Renal cortex interstitium (tissue), 11 donors: ENCODE data around the gene MXRA8. TPM values are rescaled to one million over a fixed set of nuclear protein-coding genes. Genes with fewer than 3 reads are reported as not detected.
"Not testable (repeated sequence)": the region's sequence is repeated elsewhere in the genome, so short reads cannot be mapped to it uniquely, and the experiment has no call there.

Experiments used
- DNase-seq, 11 donors: peaks; one replicate each; pipeline ENCODE4 v3.0.0-alpha.2; 2013; ENCODE audit warnings: low read depth in 9 of 11, low spot score in 4 of 11; ENCODE audit errors: extremely low read depth in 1 of 11
- polyA plus RNA-seq, 3 donors: library from polyadenylated mRNA; unstranded; fragments of 120-200 nt; gene quantifications; one replicate each; pipeline ENCODE4 v1.2.1, GENCODE V29; 2013; ENCODE audit not compliant: insufficient read length in 3 of 3

MXRA8 gene
- polyA plus RNA-seq, 3 donors: 145 to 202 (median 196) TPM

GRCh38 chr1:1318777-1319645 lies 39.3 kb downstream of the MXRA8 start:
- no peak for DNase-seq

GRCh38 chr1:1318131-1318652 lies 40.2 kb downstream of the MXRA8 start:
- DNase-seq: no peak

- no peak for DNase-seq
Measured at GRCh38 chr1:1317420-1317819, 40.9 kb downstream of the MXRA8 start.

- not testable (repeated sequence) for DNase-seq
Measured at GRCh38 chr1:1316199-1316598, 42.2 kb downstream of the MXRA8 start.

- DNase-seq: no peak
Measured at GRCh38 chr1:1315435-1315954, 42.9 kb downstream of the MXRA8 start.

GRCh38 chr1:1314678-1315335 lies 43.5 kb downstream of the MXRA8 start:
- DNase-seq: no peak

GRCh38 chr1:1314237-1314586 lies 44.1 kb downstream of the MXRA8 start:
- DNase-seq: no peak

- DNase-seq: no peak
Measured at GRCh38 chr1:1313500-1314236, 44.7 kb downstream of the MXRA8 start.

GRCh38 chr1:1312450-1313314 lies 45.7 kb downstream of the MXRA8 start:
- DNase-seq: no peak

- no peak for DNase-seq
Measured at GRCh38 chr1:1311107-1312104, 46.9 kb downstream of the MXRA8 start.

GRCh38 chr1:1310476-1311053 lies 47.8 kb downstream of the MXRA8 start:
- no peak for DNase-seq

GRCh38 chr1:1310109-1310385 lies 48.3 kb downstream of the MXRA8 start:
- DNase-seq: no peak

- DNase-seq: no peak
Measured at GRCh38 chr1:1309251-1310108, 48.9 kb downstream of the MXRA8 start.

GRCh38 chr1:1308756-1309250 lies 49.6 kb downstream of the MXRA8 start:
- no peak for DNase-seq

- DNase-seq: peak in 10 of 11 donors; percentile 65 to 86 (median 82)
Measured at GRCh38 chr1:1307923-1308755, 50.2 kb downstream of the MXRA8 start, which contains the start of the genes ACAP3 and PUSL1. Gene ACAP3 (minus strand): TSS chr1:1307930. CDS start chr1:1307815, 115 bp downstream. Gene PUSL1 (plus strand): TSS chr1:1308597. CDS start chr1:1308644, 47 bp downstream.
